NB4 (cell line): ENCODE data around the gene EPSTI1.

Source experiments
- CTCF ChIP-seq: IDR thresholded peaks from one replicate; pipeline ENCODE4 v1.5.1; 2012; ENCODE audit warnings: low read depth, low read length
- MAX ChIP-seq: IDR thresholded peaks from 2 replicates; pipeline ENCODE4 v1.6.1; 2011; ENCODE audit warnings: low read depth, low read length

GRCh38 chr13:43003729-43004128 is 11.7 kb upstream of the EPSTI1 start:
- no peak for TF ChIP-seq MAX
- TF ChIP-seq CTCF, result no peak
